Breast epithelium (tissue), 4 donors: ENCODE measurements around the gene PAQR6. TPM values are rescaled to one million over a fixed set of nuclear protein-coding genes. Genes with fewer than 3 reads are reported as not detected.

Experiments used
- DNase-seq, 2 donors: peaks; one replicate each; pipeline ENCODE4 v3.0.0-alpha.2; 2019; ENCODE audit warnings: low spot score in 2 of 2
- H3K27ac ChIP-seq, 2 donors: fragments of 200-600 bp; sonication (generic) in 1 of 2; one replicate each; pipeline ENCODE4 v1.5.1; 2016 to 2019; ENCODE audit warnings: mild to moderate bottlenecking in 1 of 2
- H3K27me3 ChIP-seq, 2 donors: fragments of 200-600 bp; sonication (generic) in 1 of 2; one replicate each; pipeline versions ENCODE4 v1.5.1 to v1.6.0; 2017 to 2019; ENCODE audit warnings: control low read depth in 1 of 2, mild to moderate bottlenecking in 1 of 2
- H3K36me3 ChIP-seq: fragments of 200-600 bp; one replicate; pipeline ENCODE4 v1.5.1; 2019
- H3K4me1 ChIP-seq, 2 donors: fragments of 200-600 bp; sonication (generic); one replicate each; pipeline ENCODE4 v1.5.1; 2016 to 2019; ENCODE audit warnings: control low read depth in 1 of 2
- H3K4me3 ChIP-seq, 3 donors: fragments of 200-600 bp; sonication (generic); 1 replicate in 2 of 3; 2 replicates in 1 of 3; pipeline ENCODE4 v1.5.1; 2016 to 2019; ENCODE audit warnings: mild to moderate bottlenecking in 3 of 3, moderate library complexity in 2 of 3
- H3K9me3 ChIP-seq, 2 donors: fragments of 200-600 bp; sonication (generic) in 1 of 2; one replicate each; pipeline ENCODE4 v1.5.1; 2016 to 2019; ENCODE audit warnings: control low read depth in 1 of 2
- POLR2A ChIP-seq: fragments of 450-650 bp; IDR thresholded peaks from one replicate; pipeline ENCODE4 v1.6.1; 2016; ENCODE audit warnings: antibody characterized with exemption, mild to moderate bottlenecking, moderate library complexity
- POLR2AphosphoS5 ChIP-seq, 3 donors: sonication (generic); formaldehyde crosslinking; IDR thresholded peaks; one replicate each; pipeline ENCODE4 v1.6.1; 2017; ENCODE audit warnings: antibody characterized with exemption in 3 of 3
- intact Hi-C: fragments of 100-400 bp; cut with DNase I; formaldehyde crosslinking; loops from one replicate; pipeline ENCODE4 v1.15.1; 2023; ENCODE audit warnings: low total_unique reads
- total RNA-seq, 3 donors: library from RNA; depleted of rRNA; stranded (reverse); fragments of >200 nt; gene quantifications; one replicate each; pipeline ENCODE4 v1.1.0, GENCODE V29; 2016
- TF ChIP-seq, protein P1 (sequence below), 3 donors: fragments of 450-650 bp; IDR thresholded peaks; one replicate each; pipeline ENCODE4 v1.5.1; 2016 to 2017; ENCODE audit warnings: antibody characterized with exemption in 3 of 3, mild to moderate bottlenecking in 3 of 3, moderate library complexity in 3 of 3

PAQR6 gene
- total RNA-seq, 3 donors from 2014 or later, result 1.8 to 3.9 (median 2.5) TPM

DNA sequence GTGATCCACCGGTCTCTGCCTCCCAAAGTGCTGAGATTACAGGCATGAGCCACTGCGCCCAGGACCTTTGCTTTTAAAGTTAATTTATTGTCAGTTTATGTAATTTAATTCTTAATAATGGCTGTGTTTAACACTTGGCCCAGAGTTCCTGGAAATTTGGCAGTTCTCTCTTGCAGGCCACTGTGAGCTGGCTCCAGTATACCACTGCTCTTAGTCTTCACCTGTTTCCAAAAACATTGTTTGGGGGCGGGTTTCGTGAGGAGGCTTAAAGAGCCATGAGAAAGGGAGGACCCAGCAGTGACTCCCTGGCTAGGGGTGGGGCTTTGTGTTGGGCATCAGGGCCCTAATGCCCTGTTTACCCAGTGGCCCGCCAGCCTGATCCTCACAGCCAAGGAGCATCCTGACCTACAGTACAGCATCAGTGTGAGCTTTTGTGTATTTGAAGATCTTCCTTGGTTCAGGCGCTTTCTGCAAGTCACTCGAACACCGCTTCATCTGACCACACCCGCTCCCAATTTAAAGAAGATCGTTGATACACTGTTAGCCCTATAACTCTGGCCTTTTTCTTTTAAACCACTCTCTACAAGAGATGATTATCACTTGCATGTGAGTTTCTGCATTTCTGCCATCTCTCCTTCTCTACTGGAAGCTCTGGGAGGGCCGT is 17.9 kb downstream of the PAQR6 start:
- Histone ChIP-seq H3K4me3 (no peak overlapping the region), H3K27me3 (no peaks in the 10 kb centered on the region), H3K9me3 (no peaks in the 10 kb centered on the region), H3K27ac (no peak overlapping the region), H3K4me1 (peaks cover 0 to 8% of the 10 kb centered on the region in 2 donors), H3K36me3 (no peaks in the 10 kb centered on the region)
- intact Hi-C loops, result loop anchor here (10.0 kb wide), 1 partner anchor 145 kb away; the partner anchor contains the start of gene MEX3A
- no peak for TF ChIP-seq POLR2A
- TF ChIP-seq, protein P1, sequence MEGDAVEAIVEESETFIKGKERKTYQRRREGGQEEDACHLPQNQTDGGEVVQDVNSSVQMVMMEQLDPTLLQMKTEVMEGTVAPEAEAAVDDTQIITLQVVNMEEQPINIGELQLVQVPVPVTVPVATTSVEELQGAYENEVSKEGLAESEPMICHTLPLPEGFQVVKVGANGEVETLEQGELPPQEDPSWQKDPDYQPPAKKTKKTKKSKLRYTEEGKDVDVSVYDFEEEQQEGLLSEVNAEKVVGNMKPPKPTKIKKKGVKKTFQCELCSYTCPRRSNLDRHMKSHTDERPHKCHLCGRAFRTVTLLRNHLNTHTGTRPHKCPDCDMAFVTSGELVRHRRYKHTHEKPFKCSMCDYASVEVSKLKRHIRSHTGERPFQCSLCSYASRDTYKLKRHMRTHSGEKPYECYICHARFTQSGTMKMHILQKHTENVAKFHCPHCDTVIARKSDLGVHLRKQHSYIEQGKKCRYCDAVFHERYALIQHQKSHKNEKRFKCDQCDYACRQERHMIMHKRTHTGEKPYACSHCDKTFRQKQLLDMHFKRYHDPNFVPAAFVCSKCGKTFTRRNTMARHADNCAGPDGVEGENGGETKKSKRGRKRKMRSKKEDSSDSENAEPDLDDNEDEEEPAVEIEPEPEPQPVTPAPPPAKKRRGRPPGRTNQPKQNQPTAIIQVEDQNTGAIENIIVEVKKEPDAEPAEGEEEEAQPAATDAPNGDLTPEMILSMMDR (IDR thresholded peaks at IDR 0.05), result no peak
- no peak for TF ChIP-seq POLR2AphosphoS5 (IDR thresholded peaks at IDR 0.05)
- no peak for DNase-seq

DNA sequence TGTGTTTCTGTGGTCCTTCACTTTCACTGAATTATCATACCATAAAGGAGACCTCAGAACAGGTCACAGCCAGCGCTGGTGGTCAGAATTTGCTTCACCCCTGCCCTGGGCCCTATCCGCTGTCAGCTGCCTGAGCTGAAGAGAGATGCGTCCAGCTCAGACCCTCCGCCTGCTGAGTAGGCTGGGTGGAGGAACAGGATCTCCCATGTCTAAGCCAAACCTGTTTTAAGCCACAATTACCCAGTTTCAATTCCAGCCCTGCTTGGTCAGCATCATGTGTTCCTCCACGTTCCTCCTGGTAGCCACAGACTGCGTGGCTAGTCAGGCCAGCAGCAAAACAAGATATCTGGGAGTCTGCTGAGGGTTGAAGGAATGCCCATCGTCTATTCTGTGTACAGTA is 19.4 kb downstream of the PAQR6 start:
- no peak overlapping the region for H3K4me3 ChIP-seq

DNA sequence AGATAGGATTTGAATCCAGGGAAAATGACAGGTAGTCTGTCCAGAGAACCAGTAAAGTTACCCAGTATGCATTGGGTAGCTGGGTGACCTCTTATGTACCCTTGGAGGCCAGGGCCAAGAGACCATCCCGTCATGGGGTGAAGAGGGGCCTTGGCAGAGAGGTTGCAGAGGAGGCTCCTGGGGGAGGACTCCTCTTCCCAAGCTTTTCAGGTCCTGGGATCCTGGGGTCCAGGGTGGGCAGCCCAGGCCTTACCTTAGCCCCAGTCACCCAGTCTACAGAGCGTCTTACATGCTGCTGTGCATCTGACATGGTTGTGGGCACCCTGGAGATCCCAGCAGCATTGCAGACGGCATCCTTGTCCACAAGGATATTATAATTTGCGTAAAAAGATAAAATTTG is 21.1 kb downstream of the PAQR6 start:
- no peak overlapping the region for H3K4me3 ChIP-seq
- H3K4me1 ChIP-seq, result peaks cover 0 to 8% of the 10 kb centered on the region in 2 donors
- intact Hi-C loops, result loop anchor here (10.0 kb wide), 1 partner anchor 142 kb away; the partner anchor contains the start of gene MEX3A
- TF ChIP-seq POLR2A (no peak), POLR2AphosphoS5 (IDR thresholded peaks at IDR 0.05) (no peak)
- TF ChIP-seq, protein P1 (IDR thresholded peaks at IDR 0.05), result no peak
- H3K36me3 ChIP-seq, result no peaks in the 10 kb centered on the region
- H3K9me3 ChIP-seq, result no peaks in the 10 kb centered on the region
- no peak overlapping the region for H3K27ac ChIP-seq
- H3K27me3 ChIP-seq, result no peaks in the 10 kb centered on the region
- DNase-seq, result no peak

More for the DNA sequence above, 19.4 kb downstream of the PAQR6 start:
- no peaks in the 10 kb centered on the region for H3K36me3 ChIP-seq
- H3K4me1 ChIP-seq, result peaks cover 0 to 8% of the 10 kb centered on the region in 2 donors
- H3K9me3 ChIP-seq, result no peaks in the 10 kb centered on the region
- no peaks in the 10 kb centered on the region for H3K27me3 ChIP-seq
- DNase-seq, result no peak
- H3K27ac ChIP-seq, result no peak overlapping the region
- intact Hi-C loops, result loop anchor here (10.0 kb wide), 1 partner anchor 144 kb away; the partner anchor contains the start of gene MEX3A
- TF ChIP-seq POLR2A, result no peak
- no peak for TF ChIP-seq POLR2AphosphoS5 (IDR thresholded peaks at IDR 0.05)

DNA sequence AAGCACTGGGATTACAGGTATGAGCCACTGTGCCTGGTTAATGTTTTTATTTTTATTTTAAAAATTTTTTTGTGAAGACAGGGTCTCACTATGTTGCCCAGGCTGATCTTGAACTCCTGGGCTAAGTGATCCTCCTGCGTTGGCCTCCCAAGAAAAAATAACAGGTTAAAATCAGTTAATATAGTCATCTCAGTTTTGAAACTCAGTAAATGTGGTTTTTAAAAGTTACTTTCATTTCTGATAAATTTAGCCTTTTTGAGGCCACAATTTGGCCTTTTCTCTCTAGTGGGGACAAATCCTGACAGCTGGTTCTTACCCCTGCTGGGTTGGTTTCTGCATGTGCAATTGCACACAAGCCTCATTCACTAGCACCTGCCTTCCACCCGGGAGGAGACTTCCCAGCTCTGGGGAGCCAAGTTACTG is 21.7 kb downstream of the PAQR6 start:
- no peak for DNase-seq
- peaks cover 0 to 8% of the 10 kb centered on the region in 2 donors for H3K4me1 ChIP-seq
- TF ChIP-seq POLR2AphosphoS5 (IDR thresholded peaks at IDR 0.05) (no peak), POLR2A (no peak)
- TF ChIP-seq, protein P1 (IDR thresholded peaks at IDR 0.05), result no peak
- H3K9me3 ChIP-seq, result no peaks in the 10 kb centered on the region
- H3K36me3 ChIP-seq, result no peaks in the 10 kb centered on the region
- no peaks in the 10 kb centered on the region for H3K27me3 ChIP-seq
- H3K27ac ChIP-seq, result no peak overlapping the region
- H3K4me3 ChIP-seq, result no peak overlapping the region
- intact Hi-C loops, result loop anchor here (10.0 kb wide), 1 partner anchor 141 kb away; the partner anchor contains the start of gene MEX3A

DNA sequence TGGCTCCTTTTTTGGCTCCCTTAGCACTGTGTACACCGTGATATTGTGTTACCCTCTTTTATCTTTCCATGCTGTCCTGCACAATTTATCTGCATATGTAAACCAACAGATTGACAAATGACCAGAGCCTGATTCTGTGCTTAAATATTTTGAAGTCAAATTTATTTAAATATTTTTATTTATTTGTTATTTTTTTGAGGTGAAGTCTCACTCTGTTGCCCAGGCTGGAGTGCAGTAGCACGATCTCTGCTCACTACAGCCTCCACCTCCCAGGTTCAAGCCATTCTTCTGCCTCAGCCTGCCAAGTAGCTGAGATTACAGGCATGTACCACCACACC is 22.2 kb downstream of the PAQR6 start:
- intact Hi-C loops, result loop anchor here (10.0 kb wide), 1 partner anchor 141 kb away; the partner anchor contains the start of gene MEX3A
- TF ChIP-seq, protein P1 (IDR thresholded peaks at IDR 0.05), result peak in 1 of 3 donors; percentile 9
- TF ChIP-seq POLR2AphosphoS5 (IDR thresholded peaks at IDR 0.05), result no peak
- Histone ChIP-seq H3K9me3 (no peaks in the 10 kb centered on the region), H3K36me3 (no peaks in the 10 kb centered on the region), H3K27me3 (no peaks in the 10 kb centered on the region), H3K4me3 (no peak overlapping the region), H3K27ac (no peak overlapping the region), H3K4me1 (peaks cover 0 to 8% of the 10 kb centered on the region in 2 donors)
- DNase-seq, result no peak
